GM11168 (cell line): ENCODE data around the gene NEK3.
"Not testable (repeated sequence)": the region's sequence is repeated elsewhere in the genome, so short reads cannot be mapped to it uniquely, and the experiment has no call there.

Experiments used
- in situ Hi-C: fragments of 300-500 bp; cut with MboI; formaldehyde crosslinking; loops from one replicate; pipeline ENCODE4 v1.12.0; 2022; ENCODE audit warnings: low sequenced_read_pairs; ENCODE audit not compliant: unreplicated experiment

NEK3 gene, protein sequence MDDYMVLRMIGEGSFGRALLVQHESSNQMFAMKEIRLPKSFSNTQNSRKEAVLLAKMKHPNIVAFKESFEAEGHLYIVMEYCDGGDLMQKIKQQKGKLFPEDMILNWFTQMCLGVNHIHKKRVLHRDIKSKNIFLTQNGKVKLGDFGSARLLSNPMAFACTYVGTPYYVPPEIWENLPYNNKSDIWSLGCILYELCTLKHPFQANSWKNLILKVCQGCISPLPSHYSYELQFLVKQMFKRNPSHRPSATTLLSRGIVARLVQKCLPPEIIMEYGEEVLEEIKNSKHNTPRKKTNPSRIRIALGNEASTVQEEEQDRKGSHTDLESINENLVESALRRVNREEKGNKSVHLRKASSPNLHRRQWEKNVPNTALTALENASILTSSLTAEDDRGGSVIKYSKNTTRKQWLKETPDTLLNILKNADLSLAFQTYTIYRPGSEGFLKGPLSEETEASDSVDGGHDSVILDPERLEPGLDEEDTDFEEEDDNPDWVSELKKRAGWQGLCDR

DNA sequence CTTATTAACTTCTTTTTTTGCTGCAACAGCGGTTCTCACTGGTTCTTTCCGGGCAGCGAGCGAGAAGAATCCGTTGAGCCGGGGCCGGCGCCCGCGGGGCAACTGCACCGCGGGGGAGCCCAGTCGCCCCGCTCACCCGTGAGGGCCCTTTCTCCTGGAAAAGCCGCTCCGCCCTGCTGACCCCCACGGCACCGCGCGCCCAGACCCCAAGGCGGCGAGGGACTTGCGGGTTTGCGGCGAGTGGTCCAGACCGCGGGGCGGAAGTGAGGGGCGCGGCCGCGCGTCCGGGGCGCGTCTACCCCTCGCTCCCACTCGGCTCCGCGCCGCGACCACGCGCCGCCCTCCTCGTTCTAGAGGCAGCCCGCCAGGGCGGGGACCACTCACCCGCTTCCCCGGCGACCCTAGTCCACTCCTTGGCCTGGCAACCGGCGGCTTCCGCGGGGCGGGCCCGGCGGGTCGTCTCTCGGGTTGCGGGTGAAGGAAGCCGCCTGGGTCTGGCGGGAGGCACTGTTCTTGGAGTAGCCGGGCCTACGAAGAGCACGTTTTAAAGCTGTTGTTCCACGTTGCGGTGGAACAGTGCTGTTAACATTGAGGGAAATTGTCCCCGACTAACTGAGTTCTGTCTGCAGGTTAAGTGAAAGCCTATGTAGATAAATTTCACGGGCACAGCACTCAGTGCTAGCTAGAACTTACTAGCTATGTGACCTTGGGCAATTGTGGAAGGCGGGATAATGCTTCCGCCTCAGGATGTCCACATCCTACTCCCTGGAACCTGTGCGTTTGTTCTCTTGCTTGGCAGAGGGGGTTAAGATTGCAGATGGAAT lies at the start of gene NEK3:
Gene NEK3, minus strand, starts transcription at position 439 of the 824 bp plus-strand sequence. CDS start 3,406 bp downstream, outside the sequence.
- in situ Hi-C loops = no loop called here

DNA sequence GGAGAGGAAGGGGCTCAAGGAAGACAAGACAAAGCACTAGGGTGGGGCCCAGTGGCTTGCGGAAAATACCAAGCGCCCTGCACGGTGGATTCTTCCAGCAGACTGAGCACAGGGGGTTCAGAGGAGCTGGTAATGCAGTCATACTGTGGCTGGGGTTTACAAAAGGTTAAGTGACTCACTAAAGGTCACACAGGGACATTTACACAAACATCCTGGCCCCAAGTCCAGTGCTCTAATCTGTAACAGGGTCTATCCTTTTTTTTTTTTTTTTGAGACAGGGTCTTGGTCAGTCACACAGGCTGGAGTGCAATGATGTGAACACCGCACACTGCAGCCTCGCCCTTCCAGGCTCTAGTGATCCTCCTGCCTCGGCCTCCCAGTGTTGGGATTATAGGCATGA lies 49.0 kb upstream of the NEK3 start:
- in situ Hi-C loops = not testable (repeated sequence)

DNA sequence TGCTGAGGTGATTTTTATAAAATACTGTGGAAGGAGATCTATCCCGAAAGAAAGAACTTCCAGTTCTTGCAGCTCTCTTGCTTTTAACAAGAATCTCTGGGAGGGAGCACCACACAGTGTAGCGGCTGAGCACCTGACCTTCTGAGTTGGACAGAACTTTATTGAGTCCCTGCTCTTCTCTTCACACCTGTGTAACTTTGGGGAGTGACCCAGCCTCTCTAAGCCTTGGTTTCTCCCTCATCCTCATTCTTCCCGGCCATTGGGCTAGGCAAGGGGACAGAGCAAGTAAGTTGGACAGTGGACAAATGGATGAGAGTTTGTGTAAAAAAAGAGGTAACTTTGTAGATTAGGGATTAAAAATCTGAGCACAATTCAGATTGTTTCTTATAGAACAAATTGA lies 48.5 kb upstream of the NEK3 start:
- in situ Hi-C loops = not testable (repeated sequence)

DNA sequence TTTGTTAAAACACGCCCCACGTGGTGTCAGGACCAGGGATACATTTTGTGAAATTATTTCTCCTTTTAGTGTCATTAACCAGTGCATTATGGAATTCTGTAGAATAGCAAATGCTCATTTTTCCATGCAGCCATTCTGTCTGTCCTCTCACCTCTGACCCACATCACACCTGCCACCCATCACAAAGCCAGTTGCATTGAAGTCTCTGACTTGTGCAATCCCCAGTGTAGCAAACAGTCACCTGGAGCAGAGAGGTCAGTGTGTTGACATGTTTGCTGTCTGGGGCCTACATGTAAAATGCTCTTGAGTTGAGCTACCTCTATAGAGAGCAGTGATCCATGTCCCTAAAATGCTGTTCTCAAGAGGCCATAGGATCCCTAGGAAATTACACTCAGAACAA lies 47.9 kb upstream of the NEK3 start:
- in situ Hi-C loops = not testable (repeated sequence)

DNA sequence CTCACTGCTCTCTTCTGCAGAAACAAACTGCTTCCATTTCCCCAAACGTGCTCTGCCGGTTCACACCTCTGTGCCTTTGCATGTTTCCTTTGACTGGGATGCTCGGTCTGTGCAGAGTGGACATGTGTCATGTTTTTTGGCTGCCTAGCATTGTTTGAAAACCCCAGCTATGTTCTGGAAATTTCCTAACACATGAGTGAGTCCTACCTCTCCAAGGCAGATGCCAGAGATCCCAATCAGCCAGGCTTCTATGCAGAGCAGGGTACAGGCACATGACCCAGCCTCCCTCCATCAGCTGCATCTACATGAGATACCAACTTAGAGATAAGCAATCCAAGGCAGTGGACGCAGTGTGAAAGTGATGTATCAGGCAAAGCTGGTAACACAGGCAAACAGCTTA lies 45.1 kb upstream of the NEK3 start:
- in situ Hi-C loops = not testable (repeated sequence)

DNA sequence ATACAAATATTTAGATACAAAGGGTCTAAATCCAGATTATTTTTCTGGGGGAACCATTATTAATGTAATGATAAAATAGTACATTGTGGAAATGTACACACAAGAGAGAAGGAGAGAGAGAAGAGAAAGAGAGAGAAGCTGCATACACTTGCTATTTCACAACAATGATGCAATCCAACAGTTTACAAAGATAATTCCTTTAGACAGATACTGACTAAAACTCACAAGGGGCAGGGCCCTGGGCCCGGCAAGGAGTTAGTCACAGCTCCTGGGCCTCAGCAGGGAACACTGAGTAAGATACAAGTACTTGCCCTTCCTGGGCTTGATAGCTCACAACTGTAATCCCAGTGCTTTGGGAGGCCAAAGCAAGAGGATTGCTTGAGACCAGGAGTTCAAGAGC lies 44.5 kb upstream of the NEK3 start:
- in situ Hi-C loops = not testable (repeated sequence)

DNA sequence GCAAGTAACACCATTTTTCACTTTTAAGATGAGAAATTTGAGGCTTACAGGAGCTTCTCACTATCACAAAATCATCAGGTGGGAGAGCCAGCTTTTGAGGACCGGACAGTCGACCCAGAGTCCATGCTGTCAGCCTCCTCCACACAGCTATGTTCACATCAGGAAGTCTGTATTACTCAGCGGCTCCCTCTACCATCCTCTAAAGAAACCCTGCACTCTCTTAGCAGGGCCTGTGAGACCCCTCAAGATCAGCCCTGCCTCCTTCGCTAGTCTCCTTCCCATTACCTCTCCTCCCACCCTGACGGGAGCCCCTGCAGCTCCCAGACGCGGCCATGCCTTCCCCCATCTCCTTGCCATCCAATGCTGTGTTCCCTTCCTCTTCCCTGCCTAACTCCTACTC lies 43.1 kb upstream of the NEK3 start:
- in situ Hi-C loops = not testable (repeated sequence)

DNA sequence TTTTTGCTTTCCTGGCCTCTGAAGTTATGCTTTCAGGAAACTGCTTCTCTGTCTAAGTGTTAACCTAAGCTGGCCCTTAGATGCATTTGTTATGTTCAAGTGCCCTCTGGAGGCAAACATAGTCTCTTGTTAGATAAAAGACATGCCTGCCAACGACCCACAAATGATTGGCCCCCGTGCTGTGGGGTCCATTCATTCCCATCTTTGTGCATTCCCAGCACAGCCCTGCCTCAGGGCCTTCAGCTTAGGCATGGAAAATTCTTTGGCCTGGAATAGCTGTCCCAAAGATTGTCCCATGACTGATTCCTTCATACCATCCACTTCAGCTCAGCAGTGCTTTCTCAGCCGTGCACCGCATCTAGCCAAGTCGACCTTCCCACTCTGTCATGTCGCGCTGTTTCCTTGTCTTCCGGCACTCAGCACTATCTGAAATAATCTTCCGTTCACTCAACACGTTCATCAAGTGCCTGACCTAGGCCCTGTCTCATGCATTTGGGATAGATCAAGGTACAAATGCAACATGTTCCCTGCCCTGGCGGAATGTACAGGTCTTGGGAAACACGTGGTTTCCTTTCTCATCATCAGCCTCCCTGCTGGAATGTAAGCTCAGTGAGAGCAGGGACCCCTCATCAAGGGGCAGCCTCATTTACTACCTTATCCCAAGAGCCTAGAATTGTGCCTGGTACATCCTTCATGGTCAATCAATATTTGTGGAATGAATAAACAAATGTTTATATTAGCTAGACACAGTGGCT lies 42.2 kb upstream of the NEK3 start:
- in situ Hi-C loops = not testable (repeated sequence)

DNA sequence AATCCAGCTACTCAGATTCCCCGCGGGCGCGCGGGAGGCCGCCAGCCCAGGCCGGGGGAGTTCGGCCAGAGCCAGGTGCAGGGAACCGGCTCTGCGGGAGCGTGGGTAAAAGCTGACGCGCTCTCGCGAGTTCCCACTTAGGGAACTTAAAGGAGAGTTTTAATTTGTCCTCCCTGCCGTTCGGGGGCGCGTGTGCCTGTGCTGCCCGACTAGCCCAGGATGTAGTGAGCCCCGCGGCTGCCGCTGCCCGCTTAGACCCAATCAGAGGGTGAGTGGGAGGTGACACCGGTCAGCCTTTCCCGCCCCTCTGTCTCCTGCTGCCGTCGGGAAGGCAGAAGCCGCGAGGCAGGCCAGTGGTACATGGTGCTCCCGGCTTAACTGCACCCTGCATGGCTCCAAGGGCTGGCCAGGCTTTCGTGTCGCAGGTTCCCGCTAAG lies 36.0 kb upstream of the NEK3 start:
- in situ Hi-C loops = no loop called here

DNA sequence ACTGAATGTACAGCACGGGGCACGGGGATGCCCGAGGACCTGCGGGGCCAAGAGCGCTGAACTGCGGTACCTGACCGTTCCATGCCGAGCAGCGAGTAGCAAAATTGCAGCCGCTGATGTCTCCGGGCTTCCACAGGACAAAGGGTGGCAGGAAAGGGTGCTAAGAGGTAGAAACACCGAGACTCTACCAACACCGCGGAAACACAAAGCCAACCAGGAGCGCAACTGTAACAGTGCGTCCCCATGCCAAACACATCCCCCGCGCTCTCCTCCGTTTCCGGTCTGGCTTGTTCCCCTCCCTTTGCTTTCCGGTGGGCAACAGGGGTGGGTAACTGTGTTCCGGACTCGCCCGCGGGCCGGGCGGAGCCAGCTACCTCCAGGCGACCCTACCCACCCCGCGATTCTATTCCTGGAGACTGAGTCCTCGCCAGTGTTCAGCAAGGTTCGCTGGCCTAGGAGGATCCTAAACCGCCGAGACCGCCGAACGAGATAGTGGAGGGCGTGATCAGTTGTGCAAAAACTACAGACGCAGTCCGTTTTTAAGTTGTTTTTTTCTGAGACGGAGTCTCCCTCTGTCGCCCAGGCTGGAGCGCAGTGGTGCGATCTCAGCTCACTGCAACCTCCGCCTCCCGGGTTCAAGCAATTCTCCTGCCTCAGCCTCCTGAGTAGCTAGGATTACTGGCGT lies 34.9 kb upstream of the NEK3 start:
- in situ Hi-C loops = no loop called here

DNA sequence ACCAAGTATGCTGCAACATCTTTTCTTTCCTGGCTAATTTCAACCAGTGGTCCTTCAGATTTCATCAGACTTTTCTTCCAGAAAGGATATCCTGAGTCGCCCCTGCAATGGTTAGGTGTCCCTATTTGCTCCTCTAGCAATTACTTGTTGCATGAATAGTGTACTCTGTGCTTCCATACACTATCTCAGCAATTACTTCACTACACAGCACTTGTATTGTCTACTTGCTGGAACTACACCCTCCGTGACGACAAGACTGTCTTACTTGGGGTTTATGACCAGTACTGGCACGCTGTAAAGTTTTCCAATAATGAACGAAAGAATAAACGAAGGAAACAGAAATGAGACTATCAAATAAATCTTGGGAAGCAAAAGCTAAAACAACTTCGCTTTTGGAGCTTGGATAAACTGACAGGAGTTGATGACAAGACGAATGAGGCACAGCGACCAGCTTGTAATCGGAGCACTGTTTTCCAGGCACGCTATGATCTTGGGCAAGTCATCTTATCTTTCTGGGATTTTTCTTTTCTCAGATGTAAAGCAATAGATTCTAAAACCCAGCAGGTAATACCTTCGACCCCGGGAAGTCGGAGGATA lies 34.3 kb upstream of the NEK3 start:
- in situ Hi-C loops = not testable (repeated sequence)

DNA sequence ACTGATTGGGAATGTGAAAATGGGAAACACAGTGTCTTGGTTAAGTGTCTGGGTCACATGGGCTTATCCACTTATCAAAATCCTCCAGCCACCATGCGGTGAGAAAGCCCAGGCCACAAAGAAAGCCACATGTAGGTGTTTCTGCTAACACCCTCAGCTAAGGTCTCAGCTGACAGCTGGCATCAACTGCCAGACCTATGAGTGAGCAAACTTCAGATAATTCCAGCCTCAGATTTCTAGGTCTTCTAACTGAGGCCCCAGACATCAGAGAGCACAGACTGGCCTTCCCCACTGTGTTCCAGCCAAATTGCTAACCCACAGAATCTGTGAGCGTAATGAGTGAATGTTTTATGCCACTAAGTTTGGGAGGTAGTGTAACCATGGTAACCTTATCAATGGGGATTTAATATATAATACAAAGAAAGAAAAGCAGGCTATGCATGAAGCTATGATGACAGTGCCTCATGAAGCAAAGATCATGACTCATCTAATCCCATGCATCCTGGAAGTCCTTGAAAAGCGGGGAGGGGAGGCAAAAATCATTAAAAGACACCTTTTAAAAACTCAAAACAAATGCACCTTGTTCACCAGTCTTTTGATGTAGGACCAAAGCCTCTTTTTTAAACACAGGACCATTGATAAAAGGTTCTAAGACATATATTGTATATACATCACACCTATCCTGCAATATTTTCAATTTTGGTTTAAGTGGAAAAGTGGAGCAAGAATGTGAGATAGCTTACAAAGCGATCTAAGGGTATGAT lies 28.2 kb upstream of the NEK3 start:
- in situ Hi-C loops = not testable (repeated sequence)

DNA sequence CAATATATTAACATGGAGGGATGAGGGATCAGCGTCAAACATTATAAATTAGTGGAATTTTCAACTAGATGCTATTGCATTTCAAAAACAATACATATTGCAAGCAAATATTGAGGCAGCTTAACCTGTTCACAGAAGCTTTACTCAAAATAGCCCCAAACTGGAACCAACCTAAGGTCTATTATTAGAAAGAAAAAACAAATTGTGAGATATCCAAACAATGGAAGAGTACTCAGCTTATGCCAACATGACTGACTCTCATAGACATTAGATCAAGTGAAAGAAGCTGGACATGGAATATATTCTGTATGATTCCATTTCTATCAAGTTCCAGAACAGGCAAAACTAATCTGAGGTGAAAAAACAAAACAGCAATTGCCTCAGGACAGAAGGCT lies 27.6 kb upstream of the NEK3 start:
- in situ Hi-C loops = no loop called here

DNA sequence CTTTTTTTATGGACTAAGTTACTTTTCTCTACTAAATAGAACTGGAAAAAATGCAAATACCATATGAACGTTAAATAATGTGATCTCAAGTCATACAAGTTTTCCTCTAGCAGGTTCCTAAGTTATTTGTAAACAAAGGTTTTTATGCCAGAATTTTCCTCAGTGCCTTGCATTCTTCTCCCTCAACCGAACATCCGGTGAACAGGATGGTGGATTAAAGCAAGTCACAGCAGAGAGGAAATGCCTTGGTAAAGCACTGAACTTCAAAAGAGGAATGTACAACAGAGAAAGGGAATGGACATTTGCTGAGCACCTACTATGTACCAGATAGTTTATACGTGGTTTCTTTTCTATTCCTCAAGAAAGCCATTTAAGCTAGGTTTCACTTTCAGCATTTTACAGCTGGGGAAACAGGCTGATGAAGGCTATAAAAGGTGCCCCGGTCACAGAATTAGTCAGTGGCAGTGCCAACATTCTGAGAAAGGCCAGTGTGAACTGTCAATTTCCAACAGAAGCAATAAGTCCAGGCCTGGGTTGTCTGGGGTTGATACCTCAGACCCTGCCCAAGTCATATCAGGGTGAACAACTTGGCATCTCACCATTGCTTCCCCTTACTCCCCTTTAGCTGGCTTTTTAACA lies 22.0 kb upstream of the NEK3 start:
- in situ Hi-C loops = not testable (repeated sequence)

DNA sequence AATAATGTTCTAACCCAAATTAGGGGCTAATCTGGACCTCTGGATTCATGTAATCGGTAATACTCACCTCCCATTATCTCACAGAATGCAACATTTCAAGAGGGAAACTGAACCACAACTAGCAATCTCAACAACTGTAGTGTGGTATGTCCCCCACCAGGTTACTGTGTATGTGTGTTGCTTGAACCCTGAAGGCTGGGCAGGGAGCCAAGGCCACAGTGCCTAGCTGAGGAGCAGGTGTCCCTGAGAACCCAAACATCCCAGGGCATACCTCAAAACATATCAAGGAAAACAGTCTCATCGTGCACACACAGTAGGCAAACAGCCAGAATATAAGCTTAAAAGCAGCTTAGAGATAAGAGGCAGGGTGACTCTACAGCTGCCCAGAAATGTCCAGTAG lies 20.5 kb upstream of the NEK3 start:
- in situ Hi-C loops = no loop called here

DNA sequence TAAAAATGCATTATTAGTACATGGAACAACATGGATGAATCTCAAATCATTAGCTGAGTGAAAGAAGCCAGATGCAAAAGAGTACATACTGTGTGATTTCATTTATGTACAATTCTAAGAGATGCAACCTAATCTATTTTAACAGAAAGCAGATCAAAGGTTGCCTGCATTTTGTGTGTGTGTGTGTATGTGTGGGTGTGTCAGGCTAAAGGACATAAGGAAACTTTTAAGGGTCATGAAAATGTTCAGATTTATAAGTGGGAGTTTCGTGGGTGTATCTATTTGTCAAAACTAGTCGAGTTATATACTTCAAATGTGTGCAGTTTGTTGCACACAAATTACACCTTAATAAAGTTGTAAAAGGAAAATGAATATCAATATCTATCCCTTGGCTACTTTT lies 17.9 kb upstream of the NEK3 start:
- in situ Hi-C loops = no loop called here

DNA sequence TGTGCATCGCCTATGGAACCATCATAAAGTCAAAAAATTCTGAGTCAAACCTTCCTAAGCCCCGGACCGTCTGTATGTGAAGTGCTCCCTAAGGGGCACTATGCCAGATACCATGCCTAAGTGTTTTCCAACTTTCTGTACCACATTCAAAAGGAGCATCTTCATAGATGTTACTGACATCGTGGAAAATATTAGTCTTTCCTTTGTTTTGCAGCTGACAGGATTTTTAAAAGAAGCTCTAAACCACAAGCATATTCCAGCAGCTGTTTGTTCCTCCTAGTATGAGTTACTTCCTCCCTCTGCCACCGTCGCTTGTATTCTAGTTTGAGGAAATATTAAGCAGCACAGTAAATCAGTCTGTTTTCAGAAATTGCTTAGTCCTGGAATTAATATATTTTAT lies 14.6 kb upstream of the NEK3 start:
- in situ Hi-C loops = not testable (repeated sequence)

DNA sequence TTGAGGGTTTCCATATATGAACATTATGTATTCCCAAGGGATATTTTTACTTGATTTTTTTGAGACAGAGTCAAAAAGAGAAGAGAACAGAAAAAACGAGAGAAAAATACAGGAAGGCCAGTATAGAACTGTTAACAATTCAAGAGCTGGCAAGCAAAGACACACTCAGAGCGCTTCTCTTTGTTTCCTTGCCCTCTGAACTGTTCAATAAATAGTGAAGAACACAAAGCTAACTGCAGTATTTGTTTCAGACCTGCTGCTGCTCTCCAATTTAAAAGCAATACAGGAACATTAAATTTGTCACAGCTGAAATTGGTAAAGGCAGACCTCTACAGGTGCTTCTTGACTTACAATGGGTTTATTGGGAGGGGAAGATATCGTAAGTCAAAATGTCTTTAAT lies 14.0 kb upstream of the NEK3 start:
- in situ Hi-C loops = no loop called here
